Colonic mucosa (tissue), 4 donors: ENCODE data around the gene PCBP2. TPM values are rescaled to one million over a fixed set of nuclear protein-coding genes. Genes with fewer than 3 reads are reported as not detected.
"Not testable (repeated sequence)": the region's sequence is repeated elsewhere in the genome, so short reads cannot be mapped to it uniquely, and the experiment has no call there.

Source experiments
- DNase-seq: peaks from one replicate; pipeline ENCODE4 v3.0.0-alpha.2; 2020
- H3K27ac ChIP-seq: fragments of 200-600 bp; one replicate; pipeline ENCODE4 v1.8.0; 2021
- H3K27me3 ChIP-seq: fragments of 200-600 bp; one replicate; pipeline ENCODE4 v1.8.0; 2021
- H3K36me3 ChIP-seq: fragments of 200-600 bp; one replicate; pipeline ENCODE4 v1.8.0; 2021
- H3K4me1 ChIP-seq: fragments of 200-600 bp; one replicate; pipeline ENCODE4 v1.8.0; 2021; ENCODE audit warnings: mild to moderate bottlenecking
- H3K4me3 ChIP-seq: fragments of 200-600 bp; one replicate; pipeline ENCODE4 v1.8.0; 2021
- H3K9ac ChIP-seq, 2 donors: one replicate each; pipeline ENCODE4 v1.7.0; 2013; ENCODE audit warnings: control low read depth in 2 of 2, low read depth in 2 of 2, low read length in 2 of 2
- H3K9me3 ChIP-seq: fragments of 200-600 bp; one replicate; pipeline ENCODE4 v1.8.0; 2021
- CTCF ChIP-seq: fragments of 200-600 bp; IDR thresholded peaks from one replicate; pipeline ENCODE4 v1.8.0; 2022; ENCODE audit warnings: antibody characterized with exemption, mild to moderate bottlenecking
- intact Hi-C: fragments of 100-400 bp; cut with DNase I; formaldehyde crosslinking; loops from one replicate; pipeline ENCODE4 v1.14.1; 2022
- total RNA-seq, 2 donors: library from RNA; stranded (reverse); fragmentation: NEBNext Ultra II Directional in 1 of 2; extraction: Animal tissue kit (Norgen Biotek cat#: 25700) in 1 of 2; gene quantifications; one replicate each; pipeline ENCODE4 v1.2.1, GENCODE V29; 2021
- donor health status: healthy.
- donor health status: DM: no; HTN: no; CAD: no.
- donor health status: DM: no; HTN: no; CAD: no.

Gene PCBP2
- total RNA-seq, 2 donors from 2014 or later: 579 to 596 TPM

- intact Hi-C loops: no loop called here
- H3K4me3 ChIP-seq: no peak overlapping the region
- no peaks in the 10 kb centered on the region for H3K9me3 ChIP-seq
- H3K9ac ChIP-seq: no peak overlapping the region
- DNase-seq: no peak
- H3K4me1 ChIP-seq: no peaks in the 10 kb centered on the region
- H3K27ac ChIP-seq: no peak overlapping the region
- no peak for TF ChIP-seq CTCF
- H3K36me3 ChIP-seq: peaks cover 25% of the 10 kb centered on the region
- H3K27me3 ChIP-seq: no peaks in the 10 kb centered on the region
Measured at GRCh38 chr12:53480491-53481442, 28.9 kb downstream of the PCBP2 start.

GRCh38 chr12:53481458-53481857 lies 29.6 kb downstream of the PCBP2 start:
- peaks cover 27% of the 10 kb centered on the region for H3K36me3 ChIP-seq
- H3K9me3 ChIP-seq, H3K9ac ChIP-seq, intact Hi-C loops, H3K4me1 ChIP-seq, H3K27ac ChIP-seq, DNase-seq, H3K4me3 ChIP-seq, H3K27me3 ChIP-seq: not testable (repeated sequence)

GRCh38 chr12:53481939-53482586 lies 30.2 kb downstream of the PCBP2 start:
- no peak overlapping the region for H3K4me3 ChIP-seq
- no peak overlapping the region for H3K9ac ChIP-seq

GRCh38 chr12:53482626-53483168 lies 30.8 kb downstream of the PCBP2 start:
- DNase-seq: no peak
- Histone ChIP-seq H3K36me3 (peaks cover 23% of the 10 kb centered on the region), H3K27ac (peak overlapping the region; percentile 53), H3K9me3 (no peaks in the 10 kb centered on the region), H3K9ac (no peak overlapping the region), H3K27me3 (no peaks in the 10 kb centered on the region), H3K4me1 (no peaks in the 10 kb centered on the region), H3K4me3 (no peak overlapping the region)
- no peak for TF ChIP-seq CTCF
- intact Hi-C loops: no loop called here

More at GRCh38 chr12:53481939-53482586, 30.2 kb downstream of the PCBP2 start:
- H3K27ac ChIP-seq: no peak overlapping the region
- H3K27me3 ChIP-seq: no peaks in the 10 kb centered on the region
- no peak for TF ChIP-seq CTCF
- no peaks in the 10 kb centered on the region for H3K9me3 ChIP-seq
- intact Hi-C loops: no loop called here
- no peak for DNase-seq
- no peaks in the 10 kb centered on the region for H3K4me1 ChIP-seq
- peaks cover 24% of the 10 kb centered on the region for H3K36me3 ChIP-seq

- Histone ChIP-seq H3K27ac (peak overlapping the region; percentile 53), H3K9me3 (no peaks in the 10 kb centered on the region), H3K27me3 (no peaks in the 10 kb centered on the region), H3K4me3 (no peak overlapping the region), H3K9ac (no peak overlapping the region), H3K36me3 (peaks cover 23% of the 10 kb centered on the region), H3K4me1 (no peaks in the 10 kb centered on the region)
- intact Hi-C loops: no loop called here
- TF ChIP-seq CTCF: no peak
- DNase-seq: peak; percentile 46
Measured at GRCh38 chr12:53483225-53483978, 31.5 kb downstream of the PCBP2 start.
